DMS79 (cell line): ENCODE data around the gene OR1J1.

Source experiments
- DNase-seq: peaks from one replicate; lab custom pipeline; 2025; lab: John Stamatoyannopoulos, UW

OR1J1 gene, protein sequence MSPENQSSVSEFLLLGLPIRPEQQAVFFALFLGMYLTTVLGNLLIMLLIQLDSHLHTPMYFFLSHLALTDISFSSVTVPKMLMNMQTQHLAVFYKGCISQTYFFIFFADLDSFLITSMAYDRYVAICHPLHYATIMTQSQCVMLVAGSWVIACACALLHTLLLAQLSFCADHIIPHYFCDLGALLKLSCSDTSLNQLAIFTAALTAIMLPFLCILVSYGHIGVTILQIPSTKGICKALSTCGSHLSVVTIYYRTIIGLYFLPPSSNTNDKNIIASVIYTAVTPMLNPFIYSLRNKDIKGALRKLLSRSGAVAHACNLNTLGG

DNA sequence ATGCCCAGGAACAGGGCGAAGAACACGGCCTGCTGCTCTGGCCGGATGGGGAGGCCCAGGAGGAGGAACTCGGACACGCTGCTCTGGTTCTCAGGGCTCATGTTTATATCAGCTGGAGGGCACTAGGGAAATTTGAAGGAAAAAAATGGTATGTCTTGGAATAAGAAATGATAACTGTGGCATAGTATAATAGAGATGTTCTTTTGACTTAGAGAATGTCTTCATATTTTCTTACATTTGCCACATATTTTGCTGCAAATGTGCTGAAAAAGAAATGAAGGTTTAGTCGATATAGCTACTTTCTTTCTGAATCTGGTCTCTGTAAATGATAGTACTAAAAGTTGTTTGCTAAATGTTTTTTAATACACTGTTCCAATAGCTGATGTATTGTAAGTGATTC is at the start of gene OR1J1:
OR1J1 (minus strand) TSS at position 101 of the 400 bp plus-strand sequence; CDS start at position 101, 0 bp downstream.
- no peak for DNase-seq

DNA sequence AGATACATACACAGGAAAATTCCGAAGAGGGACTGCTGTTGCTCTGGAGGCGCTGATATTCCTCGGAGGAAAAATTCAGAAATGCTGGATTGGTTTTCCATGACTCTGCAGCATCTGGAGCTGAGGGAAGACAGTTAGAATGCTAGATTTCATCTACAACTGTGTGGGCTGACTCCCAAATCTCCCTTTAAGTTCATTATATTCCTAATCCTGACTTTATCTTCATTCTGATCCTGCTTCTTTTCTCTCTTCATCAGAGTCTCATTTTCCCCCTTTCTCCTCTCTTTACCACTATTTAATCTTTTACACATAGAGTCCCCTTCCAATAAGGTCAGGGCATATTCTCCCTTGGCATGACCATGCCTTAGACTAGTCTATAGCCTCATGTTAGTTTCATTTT is 49.5 kb upstream of the OR1J1 start, which contains the start of gene OR1N1:
OR1N1 (minus strand) TSS at position 101 of the 400 bp plus-strand sequence; CDS start at position 101, 0 bp downstream.
- no peak for DNase-seq

DNA sequence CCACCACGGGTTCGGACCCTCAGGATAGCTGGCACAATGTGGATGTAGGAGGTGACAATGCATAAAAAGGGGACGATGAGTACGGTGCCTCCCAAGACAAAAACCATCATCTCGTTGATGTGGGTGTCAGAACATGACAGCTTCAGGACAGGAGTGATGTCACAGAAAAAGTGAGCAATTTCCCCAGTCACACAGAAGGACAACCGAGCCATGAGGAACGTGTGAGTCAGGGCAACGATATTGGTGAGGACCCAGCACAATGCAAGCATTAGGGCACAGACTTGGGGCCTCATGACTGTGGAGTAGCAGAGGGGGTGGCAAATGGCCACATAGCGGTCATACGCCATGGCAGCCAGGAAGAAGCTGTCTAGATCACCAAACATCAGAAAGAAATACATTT is 48.9 kb upstream of the OR1J1 start:
- DNase-seq = no peak

DNA sequence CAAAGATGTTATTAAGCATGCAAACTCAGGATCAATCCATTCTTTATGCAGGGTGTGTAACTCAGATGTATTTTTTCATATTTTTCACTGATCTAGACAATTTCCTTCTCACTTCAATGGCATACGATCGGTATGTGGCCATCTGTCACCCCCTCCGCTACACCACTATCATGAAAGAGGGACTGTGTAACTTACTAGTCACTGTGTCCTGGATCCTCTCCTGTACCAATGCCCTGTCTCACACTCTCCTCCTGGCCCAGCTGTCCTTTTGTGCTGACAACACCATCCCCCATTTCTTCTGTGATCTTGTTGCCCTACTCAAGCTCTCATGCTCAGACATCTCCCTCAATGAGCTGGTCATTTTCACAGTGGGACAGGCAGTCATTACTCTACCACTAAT is 41.6 kb upstream of the OR1J1 start:
- no peak for DNase-seq

DNA sequence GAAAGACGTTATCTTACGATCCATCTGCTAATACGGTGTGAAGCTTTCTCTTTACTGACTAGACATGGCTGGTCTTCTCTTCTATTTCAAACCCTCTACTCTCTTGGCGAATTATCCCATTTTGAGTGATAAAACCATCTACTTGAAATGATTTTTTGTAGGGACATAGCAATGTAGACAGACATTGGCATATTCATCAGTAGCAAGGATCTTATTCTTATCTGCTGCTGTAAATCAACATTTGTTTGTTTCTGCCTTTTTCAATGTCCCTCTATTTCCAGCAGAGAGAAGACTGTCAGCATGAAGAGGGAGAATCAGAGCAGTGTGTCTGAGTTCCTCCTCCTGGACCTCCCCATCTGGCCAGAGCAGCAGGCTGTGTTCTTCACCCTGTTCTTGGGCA is 41.1 kb upstream of the OR1J1 start, which contains the start of gene OR1J4:
OR1J4 (plus strand) TSS at position 301 of the 400 bp plus-strand sequence; CDS start at position 301, 0 bp downstream.
- no peak for DNase-seq

DNA sequence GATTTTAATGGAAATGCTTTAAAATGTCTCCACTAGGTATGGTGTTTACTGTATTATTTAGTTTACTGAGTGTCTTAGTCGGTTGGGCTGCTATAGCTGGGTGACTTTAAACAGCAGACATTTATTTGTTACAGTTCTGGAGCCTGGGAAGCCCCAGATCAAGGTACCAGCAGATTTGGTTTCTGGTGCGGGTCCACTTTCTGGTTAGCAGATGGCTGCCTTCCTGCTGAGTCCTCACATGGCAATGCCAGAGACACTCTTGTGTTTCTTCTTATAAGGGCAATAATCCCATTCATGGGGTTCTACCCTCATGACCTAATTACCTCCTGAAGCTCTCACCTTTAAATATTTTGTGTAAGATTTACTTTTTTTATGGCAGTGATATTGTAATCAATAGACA is 40.5 kb upstream of the OR1J1 start:
- DNase-seq = no peak

DNA sequence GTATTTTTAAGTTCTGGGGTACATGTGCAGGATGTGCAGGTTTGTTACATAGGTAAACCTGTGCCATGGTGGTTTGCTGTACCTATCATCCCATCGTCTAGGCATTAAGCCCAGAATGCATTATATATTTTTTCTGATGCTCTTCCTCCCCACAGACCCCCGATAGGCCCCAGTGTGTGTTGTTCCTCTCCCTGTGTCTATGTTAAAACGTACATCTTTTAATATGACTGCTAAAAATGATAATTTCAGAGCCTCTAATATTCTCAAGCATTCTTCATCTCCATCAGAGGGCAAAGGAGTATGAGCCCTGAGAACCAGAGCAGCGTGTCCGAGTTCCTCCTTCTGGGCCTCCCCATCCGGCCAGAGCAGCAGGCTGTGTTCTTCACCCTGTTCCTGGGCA is 32.8 kb upstream of the OR1J1 start, which contains the start of gene OR1J2:
OR1J2 (plus strand) TSS at position 301 of the 400 bp plus-strand sequence; CDS start at position 301, 0 bp downstream.
- no peak for DNase-seq

DNA sequence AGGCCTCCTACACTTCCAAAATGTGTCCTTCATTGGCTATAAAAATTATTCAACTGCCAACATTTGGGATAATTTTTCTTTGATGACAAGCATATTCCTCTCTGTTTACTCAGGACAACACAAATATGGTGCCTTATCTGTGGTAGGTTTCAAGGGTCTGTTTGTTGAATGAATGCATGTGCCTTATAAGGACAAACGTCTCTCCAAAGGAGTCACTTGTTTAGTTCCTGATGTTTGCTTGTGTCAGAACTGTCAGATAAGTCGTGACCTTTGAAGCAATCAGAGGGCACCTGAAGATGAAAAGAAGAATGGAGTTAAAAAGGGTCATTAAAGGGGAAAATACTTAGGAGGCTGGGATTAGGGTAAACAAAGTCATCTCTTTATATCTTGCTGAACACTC is 29.2 kb upstream of the OR1J1 start:
- DNase-seq = no peak

DNA sequence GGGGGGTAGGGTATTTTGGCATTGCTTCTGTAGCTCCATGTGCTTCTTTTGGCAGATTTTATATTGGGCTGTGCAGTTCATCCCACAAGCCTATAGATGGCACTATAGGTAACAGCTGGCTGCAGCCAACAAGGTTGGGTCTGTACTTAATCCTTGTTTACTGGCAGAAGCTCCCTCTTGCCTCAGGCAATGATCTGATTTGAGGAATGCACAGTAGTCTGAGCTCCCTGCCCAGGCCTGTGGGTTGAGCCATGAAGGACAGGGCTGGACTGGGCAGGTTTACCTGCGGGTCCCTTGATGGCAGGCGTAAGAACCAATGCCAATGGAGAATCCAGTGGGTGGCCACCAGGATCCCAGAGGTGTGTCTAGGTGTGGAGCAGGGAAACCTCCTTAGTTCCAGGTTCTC is 21.2 kb upstream of the OR1J1 start:
- DNase-seq = no peak

DNA sequence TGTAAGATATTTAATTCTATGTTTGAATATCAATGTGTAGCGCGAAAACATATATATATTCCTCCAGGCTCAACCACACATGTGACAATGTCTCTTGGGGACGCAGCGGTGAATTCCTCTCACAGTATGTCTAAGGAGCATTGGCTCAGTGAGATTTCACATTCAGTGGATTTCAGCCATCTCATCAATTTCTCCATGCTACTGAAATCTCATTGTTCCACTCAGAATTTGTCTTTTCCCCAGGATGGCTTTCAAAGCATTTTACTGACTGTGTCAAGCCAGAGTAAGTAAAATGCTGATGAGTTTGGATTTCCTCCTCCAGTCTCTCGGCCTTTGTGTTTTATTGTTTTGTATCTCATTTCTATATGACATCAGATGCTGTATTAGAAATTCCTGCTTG is 1.3 kb upstream of the OR1J1 start:
- no peak for DNase-seq

DNA sequence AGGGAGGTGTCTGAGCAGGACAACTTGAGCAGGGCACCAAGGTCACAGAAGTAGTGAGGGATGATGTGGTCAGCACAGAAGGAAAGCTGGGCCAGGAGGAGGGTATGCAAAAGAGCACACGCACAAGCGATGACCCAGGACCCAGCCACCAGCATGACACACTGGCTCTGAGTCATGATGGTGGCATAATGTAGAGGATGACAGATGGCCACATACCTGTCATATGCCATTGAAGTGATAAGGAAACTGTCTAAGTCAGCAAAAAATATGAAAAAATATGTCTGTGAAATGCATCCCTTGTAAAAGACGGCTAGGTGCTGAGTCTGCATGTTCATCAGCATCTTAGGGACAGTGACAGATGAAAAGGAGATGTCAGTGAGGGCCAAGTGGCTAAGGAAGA is 380 bp downstream of the OR1J1 start:
- DNase-seq = no peak

DNA sequence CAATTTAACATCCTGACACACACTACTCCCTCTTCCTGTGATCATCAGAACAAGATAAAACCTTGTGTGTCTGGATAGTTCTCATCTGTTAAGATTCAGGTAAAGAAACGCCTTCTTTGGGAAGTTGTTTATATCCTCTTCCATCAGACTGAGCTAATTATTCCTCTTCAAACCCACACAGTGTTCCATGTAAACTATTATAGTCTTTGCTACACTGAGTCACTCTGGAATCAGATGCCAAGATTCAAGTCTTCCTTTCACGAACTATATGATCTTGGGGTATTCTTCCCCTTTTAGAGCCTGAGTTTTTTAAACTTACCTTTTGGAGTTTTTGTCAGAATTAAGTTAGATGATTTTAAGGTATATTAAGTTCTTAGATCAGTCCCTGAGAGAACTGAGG is 2.0 kb downstream of the OR1J1 start:
- DNase-seq = no peak

DNA sequence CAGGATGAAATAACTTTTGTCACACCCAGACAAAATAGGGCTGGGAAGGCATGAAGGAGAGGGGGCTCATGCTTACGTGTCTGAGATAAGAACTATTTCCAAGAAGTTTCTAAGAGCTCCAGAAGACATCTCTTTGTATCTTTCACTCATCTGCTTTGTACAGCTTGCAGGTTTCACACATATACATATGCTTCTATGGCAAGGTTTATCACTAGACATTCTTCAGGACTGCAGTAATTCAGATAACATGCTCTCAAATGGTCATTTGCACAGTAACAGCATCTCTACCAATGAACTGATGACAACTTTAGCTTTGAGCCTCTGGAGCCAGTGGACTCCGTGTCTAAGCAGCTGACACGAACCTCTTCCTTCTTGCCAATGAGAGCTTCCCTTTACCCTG is 3.2 kb downstream of the OR1J1 start:
- no peak for DNase-seq

DNA sequence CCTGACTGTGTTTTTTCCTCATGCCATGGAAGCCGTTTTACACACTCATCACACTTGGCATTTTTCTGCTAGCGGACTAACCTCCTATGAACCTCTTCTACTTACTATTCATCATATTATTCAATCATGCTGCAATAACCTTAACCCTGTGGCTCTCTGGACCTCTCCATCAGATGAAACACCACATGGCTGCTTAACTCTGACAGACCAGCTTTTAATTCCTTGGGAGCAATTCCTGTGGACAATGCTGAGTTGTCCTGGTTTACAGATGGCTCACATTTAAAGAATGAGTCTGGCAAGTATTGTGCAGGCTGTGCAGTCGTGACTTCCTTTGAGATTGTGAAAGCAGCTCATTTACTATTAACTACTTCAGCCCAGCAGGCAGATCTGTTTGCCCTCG is 9.0 kb downstream of the OR1J1 start:
- DNase-seq = no peak

DNA sequence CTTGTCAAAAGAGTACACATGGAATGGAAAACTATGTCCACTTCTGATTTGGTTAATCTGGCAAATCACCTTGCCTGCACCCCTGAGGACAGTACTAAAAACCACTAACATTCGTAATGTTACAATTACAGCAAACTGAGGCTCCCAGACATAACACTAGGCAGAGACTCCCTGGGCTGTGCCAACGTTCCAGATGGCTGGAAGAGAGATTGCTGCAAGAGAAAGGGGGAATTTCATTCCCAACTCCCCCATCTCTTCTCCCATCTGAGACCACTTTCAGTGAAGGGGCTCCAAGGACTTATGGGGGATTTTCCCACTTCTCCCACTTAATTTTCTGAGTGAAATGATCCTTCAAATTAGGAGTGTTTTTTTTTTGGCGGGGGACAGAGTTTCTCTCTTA is 11.3 kb downstream of the OR1J1 start:
- no peak for DNase-seq

DNA sequence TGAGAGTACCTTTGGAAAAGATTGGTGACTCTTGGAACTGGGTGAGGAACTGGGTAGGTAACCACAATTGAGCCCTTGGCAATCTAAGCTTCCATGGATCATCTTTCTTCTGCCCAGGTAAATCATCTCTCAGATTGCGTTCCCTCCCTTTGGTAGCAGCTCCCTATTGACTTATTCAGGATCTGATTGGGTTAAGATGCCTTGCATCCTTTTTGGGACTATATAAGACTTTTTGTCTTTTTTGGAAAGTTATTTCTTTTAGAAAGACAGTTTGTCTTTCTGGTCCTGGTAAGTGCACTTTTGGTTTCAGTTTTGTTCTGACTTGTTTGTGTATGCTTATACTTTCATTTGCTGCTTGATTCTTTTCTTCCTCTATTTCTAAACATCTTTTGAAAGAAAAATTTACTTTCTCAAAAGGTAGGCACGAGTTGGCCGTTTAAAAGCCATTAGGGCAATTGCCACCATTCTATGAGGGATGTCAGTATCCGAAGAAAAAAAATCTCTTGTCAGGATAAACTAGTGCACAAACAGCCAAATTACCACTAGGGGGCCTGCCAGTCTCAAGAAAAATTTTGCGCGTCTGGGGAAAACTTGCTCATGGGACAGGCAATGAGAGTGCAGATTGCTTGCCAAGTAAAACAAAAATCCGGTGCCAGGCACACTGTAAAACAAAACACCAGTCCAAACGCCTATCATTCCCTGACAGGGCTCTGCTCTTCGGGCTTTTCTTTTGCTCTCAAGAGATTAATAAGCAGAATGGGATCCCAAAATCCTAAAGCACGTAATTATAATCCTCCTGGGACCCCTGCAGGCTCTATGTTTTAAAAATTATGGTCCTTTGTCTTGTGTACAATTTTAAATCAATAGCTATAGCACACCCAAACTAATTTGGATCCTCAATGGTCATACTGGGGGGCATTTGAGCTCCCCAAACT is 12.8 kb downstream of the OR1J1 start:
- peak; percentile 39 for DNase-seq

DNA sequence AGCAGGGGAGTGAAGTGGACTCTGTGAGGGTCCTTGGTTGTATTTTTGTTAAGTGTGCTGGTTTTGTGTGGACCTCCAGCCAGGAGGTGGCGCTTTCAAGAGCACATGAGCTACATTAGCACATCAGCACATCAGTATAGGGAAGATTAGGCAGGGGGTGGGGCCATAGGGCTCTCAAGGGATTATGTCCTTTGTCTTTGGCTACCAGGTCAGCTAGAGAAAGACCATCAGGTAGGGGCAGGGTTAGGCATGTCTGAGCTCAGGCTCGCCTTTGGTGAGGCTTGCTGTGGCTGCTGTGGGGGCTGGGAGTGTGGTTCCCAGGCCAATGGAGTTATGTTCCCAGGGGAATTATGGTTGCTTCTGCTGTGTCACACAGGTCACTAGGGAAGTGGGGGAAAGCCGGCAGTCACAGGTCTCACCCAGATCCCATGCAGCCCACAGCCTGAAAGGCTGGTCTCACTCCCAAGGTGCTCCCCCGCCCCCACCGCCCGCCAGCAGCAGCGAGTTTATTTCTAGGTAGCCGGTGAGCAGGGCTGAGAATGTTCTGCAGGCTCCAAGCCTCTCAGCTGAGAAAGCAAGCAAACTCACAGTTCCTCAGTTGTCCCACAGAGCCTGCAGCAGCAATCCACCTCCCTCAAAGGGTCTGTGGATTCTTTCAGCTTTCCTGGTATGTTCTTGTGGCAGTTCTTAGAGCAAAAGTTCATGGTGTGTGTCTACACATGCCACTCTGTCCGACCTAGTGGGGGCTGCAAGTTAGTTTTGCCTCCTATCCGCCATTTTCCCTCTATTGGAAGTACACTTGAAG is 13.7 kb downstream of the OR1J1 start:
- DNase-seq = no peak

DNA sequence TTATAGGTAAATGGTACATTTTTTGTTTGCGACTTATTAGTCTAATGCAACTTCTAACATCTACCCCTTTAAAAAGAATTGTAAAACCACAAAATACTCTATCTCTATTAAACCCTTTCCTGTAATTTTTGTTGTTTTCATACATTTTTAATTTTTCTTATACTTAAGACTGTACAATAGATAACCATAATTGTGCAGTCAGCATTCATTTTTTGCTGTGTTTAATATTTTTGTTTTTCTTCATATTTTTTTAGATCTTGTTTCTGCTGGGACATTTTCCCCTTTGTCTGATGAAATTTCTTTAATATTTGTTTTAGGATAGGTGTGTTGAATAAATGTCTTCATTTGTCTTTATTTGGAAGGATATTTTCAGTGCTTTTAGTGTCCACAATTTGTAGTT is 19.9 kb downstream of the OR1J1 start:
- no peak for DNase-seq

DNA sequence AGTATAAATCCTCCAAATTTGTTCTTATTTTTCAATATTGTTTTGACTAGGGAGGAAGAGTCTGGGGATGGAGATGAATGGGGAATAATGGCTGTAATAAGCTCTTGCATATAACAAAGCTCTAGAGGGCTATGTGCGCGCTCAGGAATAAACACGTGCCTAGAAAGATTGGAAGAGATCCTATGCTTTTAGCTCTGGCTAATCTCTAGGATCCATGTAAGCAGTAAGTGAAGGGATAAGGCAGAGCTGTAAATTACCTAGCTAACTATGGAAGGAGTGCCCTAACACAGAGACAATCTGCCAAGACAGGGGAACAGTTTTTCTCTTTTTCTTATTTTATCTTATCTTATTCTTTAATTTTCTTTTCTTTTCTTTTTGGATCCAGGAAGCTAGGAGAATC is 21.6 kb downstream of the OR1J1 start:
- no peak for DNase-seq

DNA sequence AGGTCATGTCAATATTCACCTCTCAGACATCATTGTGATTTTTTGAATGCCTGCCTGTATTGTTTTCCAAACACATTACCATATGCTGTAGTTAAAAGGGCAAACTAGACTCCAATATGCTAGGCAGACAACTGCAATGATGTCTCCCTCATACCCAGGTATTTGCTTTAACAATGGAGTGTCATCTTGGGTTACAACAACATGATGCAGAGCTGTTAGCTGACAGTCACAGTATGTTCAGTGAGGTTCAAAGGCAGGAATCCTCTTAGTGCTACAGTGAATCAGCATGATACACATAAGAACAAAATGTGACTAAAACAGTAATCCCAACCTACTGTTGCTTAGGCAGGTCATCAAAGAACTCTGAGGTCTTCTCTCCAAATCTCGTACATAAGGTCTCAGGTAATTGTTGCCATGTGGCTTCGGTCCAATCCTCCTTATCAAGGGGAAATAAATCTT is 24.0 kb downstream of the OR1J1 start:
- DNase-seq = no peak

DNA sequence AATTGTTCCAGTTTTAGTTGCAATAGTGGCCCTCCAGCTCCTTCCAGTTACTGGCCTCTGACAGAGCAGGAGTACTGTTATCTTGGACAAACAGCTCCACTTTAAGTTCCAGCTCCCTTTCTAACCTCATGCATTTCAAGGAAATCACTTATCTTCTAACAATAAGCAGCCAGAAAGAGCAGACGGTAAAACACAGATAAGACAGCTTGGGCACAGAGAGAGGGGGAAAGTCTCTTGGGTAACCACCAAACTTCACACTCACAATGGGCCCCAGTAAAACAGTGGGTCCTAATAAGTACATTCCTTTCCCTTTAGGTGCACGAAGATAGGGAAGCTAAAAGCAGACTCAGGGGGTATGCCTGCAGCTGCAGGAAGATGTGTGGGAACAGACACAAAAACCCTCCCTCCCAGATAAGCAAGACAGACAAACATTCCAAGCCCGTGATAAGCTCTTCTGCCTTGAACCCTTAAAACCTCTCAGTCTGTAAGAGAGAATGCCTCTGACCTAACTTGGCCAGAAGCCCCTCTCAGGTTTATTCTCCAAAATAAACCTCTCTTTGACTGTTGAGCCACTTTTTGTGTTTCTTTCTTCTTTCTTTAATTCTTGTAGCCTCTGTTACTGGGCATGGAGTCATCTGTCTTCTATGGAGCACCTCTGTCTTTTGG is 30.8 kb downstream of the OR1J1 start:
- DNase-seq = no peak
